Stimulated activated CD8-positive, alpha-beta memory T cell treated with anti-CD3 and anti-CD28 coated beads, Interleukin-4, amount 100 ng/mL, for 24 hours (primary cell): Measurements from ENCODE around the gene MIPOL1.
A peak's percentile ranks its signal among the peaks of the same experiment; 100 is the strongest.

ENCODE experiments used
- DNase-seq: peaks from one replicate; pipeline ENCODE4 v3.0.0-alpha.2; 2020; ENCODE audit warnings: low read depth

Gene MIPOL1

DNA sequence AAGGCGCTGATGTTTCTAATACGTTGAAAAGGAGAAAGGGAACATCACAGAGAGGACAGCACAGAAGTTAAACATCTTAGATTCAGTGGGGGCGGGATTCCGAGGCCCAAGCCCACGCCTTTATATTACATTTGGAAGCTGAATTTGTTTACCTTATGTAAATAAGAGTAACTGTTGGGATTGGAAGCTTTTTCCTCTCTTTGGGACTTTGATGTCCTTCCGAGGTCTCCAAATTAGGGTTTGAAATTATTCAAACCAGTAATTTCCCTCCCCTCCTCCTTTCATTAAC lies 390.9 kb downstream of the MIPOL1 start:
- no peak for DNase-seq

DNA sequence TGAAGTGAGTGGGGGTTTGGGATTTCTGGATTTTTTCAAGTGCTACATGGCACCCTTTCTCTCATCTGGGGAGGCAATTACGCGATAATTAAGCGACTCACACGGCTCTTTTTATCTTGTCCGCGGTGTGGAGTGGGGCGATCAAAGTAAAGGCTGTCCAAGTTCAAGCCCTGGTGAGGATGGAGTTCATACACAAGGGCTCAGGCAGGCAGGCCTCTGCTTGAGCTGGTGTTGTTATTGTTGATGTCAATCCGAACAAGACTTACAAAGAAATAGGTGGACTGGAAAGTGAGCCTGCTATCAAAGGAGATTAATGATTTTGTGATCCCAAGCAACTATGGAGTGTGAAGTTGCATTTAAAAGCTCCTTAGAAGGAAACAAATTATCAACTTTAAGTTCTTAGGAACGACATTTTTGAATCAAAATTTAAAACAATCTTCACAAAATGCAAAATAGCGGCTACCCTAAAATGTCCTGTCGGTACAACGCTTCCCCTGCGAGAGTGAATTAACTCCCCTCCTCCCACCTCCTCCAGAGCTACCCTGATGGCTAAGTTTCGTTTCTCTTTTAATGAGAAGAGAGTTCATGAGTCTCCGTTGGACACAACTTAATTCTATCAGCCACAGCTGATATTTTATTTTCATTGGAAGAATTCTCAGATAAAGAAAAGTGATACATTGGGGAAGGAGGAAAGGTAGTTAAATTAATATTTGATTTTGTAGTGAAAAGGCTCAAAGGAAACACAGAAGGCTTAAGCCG lies 391.4 kb downstream of the MIPOL1 start:
- DNase-seq: no peak

DNA sequence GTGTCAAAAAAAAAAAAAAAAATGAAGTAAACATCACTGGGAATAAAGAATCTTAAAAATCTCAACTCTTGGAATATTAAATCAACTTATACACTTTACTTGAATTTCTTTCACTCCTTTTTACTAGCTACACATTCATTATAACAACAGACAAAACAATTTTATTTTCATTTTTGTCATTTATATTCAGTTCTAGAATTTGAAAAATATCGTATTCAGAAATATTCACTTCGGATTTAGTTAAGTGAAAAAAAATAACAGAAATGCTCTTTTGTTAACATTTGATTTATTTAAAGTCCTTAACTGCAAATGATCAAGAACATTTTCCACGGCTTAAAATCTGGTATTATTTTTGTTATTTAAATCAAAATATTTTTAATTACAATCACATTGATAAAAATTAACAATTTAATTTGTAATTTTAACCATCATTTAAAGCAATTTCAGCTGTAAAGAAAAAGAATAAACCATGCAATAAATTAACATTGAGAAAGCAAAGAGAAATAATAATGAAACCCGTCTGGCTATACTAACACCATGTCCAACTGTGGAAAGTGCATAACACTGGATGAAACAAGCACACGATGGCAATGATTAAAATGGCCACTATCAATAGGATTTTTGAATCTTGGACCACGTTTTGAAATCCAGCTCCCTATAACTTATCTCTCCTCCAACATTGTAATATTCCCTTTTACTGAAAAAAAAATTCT lies 392.1 kb downstream of the MIPOL1 start:
- no peak for DNase-seq

DNA sequence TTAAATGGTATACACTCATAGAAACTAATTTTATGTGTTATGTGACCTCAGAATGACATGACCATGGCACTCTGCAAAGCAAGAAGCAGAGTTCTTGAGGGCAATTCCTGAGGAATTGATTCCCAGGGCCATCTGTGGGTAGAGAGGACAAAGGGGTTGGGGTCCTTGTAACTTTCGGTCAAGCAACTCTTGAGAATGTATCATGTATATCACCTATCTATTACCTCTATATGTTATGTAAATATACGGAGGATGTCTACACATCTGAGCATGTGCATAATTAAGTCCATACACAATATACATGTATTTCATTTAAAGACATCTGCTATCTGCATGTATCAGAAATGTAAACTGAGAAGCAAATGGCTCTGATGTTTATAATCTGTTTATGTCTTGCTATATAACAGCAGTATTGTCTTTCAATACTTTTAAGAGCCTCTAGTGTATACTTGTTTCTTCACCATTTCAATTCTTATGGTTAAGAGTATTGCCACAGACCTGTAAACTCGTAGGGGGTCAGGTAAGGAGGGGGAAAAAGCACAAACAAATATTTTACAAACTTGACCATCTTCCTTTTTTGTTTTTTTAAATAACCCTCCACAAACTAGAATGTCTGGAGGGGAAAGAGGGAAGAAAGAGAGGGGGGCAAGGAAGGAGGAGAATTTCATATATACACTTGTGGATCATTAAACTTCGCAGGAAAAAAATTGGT lies 392.8 kb downstream of the MIPOL1 start:
- DNase-seq: no peak

DNA sequence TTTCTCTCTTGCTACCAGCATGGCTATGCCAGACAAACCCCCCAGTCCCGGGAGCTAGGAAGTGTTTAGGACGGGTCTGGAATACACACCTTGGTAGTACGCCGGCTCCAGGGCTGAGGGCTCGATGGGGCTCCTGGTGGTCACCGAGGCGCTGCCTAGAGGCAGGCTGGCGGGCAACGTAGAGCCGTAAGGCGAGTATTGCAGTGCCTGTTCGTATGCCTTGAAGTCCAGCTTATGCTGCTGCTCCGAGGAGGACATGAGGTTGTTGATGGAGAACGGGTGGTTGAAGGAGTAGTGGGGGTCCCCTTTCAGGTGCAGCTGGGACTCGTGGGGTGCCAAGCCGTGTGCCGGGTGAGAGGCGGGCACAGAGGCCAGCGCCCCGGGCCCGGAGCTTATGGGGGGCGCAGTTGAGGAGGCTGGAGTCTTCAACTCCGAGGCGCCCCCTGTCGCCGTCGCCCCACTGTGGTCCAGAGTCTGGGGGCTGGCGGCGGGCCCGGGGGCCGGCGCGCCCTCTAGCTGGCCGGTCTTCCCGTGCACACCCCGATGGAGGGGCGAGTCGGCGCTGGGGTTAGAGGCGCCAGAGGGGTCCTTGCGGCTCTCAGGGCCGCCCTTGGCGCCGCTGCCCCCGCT lies 393.7 kb downstream of the MIPOL1 start:
- no peak for DNase-seq

DNA sequence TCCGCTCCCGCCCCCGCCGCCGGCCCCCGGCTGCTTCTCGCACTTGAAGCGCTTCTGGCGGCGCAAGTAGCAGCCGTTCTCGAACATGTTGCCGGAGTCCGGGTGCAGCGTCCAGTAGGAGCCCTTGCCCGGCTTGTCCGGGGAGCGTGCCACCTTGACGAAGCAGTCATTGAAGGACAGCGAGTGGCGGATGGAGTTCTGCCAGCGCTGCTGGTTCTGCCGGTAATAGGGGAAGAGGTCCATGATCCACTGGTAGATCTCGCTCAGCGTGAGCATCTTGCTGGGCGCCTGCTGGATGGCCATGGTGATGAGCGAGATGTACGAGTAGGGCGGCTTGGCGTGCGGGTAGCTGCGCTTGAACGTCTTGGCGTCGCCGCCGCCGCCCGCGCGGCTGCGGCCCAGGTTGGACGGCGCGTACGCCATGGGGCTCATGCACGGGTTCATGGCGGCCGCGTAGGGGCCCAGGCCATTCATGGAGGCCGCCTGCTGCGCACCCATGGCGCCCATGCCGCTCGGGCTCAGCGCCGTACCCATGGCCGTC lies 394.3 kb downstream of the MIPOL1 start:
- DNase-seq: no peak

DNA sequence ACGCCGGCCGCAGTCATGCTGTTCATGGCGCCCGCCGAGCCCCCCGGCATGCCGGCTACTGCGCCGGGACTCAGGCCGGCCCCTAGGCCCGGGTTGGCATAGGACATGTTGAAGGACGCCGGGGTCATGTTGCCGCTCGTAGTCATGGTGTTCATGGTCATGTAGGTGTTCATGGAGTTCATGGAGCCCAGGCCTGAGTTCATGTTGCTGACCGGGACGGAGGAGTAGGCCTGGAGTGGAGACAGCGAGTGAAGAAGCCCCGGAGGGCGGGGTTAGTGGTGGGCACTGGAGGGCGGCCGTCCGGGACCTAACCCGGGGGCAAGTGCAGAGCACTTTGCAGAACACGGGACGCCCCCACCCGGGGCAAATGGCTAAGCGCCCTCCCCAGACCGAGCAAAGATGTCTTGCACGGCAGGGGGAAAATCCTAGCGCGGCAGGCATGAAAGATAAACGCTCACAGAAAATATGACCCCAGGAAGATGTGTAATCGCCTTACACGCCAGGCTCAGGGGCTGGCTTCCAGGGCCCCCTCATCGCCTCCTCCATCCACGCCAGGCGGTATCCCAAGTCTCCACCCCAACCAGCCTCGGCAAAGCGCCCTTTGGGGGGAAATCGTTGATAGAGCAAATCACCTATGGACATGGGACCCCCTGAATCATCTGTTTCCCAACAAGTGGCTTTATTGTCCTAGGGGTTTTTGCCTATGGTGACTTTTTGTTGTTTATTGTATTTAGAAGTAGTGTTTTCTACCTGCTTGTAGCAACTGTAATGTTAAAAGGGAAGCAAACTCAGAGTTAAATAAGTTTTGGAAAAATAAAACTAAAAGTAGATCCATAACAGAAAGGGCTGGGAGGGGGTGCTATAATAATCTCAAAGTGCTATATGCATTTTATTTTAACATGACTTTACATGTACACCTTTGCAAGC lies 395.0 kb downstream of the MIPOL1 start:
- no peak for DNase-seq

DNA sequence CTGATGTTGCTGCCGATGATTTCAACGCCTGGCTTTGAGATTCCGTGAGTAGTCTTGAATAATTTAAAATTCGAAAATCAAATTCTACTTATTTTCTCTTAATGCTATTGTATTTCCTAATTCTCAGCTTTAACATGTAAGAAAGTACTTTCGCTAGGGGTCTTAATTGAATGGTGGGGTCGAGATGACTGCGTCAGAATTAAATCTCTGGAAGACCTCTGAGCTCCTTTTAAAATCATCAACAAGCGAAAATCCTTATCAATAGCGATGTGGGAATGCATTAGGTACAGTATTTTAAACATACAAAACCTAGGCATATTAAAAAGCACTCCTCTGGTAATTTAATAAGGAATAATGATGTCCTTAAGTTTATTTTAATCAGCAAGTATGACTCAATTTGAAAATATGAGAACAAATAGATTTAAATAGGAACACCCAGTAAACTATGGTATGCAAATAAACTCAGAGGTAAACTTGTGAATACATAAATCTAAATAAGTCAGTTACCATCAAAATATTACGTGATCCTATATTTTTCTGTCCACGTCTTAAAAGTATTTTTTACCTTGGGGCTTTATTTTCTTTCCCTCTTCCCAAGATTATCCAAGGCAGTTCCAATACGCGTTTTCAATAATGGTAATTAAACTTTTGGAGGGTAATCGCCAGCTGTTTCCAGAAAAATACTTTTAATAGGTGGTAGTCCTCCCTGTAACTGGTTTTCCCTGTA lies 395.9 kb downstream of the MIPOL1 start:
- no peak for DNase-seq

DNA sequence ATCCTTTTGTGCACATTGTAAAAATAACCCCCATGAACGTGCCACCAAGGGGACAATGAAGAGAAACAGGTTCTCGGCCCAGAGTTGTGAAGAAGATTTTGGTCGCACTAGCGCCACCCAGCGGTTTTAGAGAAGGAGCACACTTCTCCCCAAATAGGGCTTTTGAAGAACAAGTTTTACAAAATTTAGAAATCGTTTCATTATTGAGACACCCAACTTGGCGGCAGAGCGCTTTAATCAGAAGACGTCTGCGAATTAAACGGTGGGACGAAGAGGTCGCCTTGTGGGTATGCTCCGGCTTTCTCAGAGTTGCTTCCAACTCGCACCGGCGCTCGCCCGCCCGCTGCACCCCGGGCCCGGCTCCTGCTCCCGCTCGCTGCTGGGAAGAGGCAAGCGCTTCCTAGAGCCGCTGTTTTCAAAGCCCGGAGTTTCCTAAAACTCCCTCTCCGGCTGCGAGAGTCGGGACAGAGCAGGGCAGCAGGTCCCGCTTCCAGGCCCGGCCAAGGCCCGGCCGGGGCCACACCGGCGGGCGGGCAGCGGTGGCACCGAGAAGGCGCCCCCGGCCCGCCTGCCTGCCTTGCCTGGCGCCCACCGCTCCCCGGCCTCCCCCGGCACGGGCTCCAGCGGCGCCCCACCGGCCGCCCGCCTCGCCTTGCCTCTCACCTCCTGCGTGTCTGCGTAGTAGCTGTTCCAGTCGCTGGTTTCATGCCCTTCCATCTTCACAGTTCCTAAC lies 396.7 kb downstream of the MIPOL1 start:
- DNase-seq: no peak

DNA sequence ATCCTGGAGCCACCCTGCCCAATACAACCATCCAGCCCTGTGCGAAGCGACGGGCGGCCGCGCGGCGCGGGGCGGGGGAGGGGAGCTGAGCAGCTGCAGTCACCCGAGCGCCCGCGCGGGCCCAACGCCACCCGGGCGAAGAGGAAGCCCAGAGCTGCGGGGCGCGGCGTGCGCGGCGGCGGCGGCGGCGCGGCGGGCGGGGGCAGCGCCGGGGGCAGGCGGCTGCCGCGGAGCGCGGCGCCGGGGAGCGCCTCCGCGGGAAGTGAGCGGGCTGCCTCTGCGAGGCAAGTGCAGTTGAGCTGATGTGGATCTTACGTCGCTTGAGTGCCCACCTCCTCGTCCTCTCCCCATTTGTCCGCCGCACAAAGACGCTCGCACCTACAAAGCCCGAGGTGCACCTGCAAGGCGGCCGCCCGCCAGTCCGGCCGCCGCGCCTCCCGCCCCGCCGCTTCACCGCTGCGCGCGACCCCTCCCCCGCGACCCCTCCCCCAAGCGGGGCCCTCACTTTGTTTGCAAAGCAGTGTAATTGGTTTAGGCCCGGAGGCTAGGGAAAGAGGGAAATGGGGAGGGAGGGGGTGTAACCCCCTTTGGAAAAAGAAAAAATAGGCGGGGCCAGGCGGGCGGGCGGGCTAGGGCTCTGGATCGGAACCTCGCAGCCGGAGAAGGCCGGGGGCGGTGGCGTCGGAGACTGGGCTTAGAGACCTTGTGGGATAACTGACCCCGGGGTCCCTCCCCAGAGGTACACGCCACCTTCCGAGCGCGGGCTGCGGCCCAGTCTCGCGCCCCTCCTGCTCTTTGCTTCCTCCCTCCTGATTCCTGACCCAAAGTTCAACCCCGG lies 397.5 kb downstream of the MIPOL1 start, which contains the start of the genes FOXA1 and TTC6:
TSS of gene FOXA1 (minus strand) at position 279 of the 838 bp plus-strand sequence. CDS start at position 2, 277 bp downstream.
TSS of gene TTC6 (plus strand) at position 659 of the 838 bp plus-strand sequence. CDS start 26,436 bp downstream, outside the sequence.
- no peak for DNase-seq

DNA sequence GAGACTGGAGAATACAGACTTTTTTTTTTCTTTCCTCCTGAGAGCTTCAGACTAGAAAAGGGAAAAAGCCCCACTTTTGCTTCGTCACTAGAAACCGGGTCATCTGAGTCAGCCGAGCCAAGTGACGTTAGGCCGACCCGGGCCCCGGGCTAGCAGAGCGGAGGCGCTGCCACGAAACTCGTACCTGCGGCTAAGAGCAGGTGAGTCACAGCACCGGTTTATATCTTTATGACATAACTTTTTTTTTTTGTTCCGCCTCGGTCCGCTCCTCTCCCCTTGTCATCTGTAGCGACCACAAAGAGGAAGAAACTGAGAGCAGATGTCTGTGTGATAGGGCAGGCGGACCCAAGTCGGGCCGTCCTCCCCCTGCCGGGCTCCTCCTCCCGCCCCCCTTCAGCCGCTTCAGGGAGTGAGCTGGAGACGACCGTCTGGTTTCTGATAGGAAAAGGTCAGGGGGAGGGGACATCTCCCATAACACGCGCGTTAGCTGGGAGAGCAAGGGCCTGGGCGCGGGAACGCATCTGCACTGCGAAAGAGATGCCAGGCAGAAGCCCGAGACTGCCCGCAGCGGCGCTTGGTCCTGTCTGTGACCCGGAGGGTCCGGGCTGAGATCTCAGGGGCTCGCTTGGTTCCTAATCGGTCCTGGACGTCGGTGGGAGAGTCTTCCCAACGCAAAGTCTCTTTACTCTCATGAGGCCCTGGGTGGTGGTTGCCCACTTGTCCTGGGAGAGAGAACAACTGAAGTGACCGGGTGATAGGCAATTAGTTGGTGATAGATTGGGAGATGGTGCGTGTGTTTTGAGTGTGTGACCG lies 398.3 kb downstream of the MIPOL1 start:
- DNase-seq: peak; percentile 56

DNA sequence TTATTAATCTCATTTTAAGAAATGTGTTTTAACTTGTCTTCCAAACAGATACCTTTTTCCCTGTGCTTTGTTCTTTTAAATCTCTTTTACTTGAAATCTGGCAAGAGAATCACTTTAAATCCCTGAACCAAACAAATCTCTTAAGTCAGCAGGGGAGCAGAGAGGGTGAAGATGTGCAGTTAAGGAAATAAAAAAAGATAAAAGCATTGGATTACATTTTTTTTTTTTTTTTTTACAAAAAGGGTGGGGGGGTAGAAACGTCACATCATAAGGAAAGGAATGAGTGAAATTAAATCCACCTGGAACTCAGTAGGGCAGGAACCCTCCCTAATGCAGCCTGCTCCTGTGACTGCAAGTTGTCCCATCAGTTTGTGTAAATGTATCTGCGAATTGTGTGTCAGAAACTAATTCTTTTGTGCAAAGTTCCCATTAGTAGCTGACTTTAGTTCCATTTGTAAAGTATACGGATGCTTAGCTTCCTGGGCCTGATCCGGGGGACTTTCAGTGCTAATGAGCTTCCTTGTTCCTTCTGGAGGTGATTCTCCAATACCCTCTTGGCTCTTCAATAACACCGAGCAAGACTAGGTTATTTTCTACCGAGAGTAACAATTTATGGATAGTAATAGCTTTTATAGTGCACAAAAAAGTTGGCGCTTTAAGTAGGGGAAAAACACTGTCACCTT lies 399.2 kb downstream of the MIPOL1 start:
- DNase-seq: no peak

DNA sequence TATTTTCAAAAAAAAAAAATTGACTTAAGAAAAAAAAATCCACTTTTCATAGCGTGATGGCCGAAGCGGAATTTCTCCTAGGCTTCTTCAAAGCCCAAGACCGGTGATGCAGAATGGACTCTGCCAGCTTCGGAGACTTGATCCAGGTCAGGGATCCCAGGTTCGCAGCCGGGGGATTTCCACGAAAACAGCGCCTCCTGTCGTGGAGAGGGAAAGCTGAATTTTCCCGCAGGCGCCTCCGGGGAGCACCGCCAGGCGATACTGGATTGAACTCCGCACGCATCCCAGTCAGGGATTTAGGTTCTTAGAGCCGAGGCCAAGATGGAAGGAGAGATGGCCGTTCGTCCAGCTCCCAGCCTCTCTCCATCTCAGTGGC lies 399.8 kb downstream of the MIPOL1 start:
- DNase-seq: no peak

DNA sequence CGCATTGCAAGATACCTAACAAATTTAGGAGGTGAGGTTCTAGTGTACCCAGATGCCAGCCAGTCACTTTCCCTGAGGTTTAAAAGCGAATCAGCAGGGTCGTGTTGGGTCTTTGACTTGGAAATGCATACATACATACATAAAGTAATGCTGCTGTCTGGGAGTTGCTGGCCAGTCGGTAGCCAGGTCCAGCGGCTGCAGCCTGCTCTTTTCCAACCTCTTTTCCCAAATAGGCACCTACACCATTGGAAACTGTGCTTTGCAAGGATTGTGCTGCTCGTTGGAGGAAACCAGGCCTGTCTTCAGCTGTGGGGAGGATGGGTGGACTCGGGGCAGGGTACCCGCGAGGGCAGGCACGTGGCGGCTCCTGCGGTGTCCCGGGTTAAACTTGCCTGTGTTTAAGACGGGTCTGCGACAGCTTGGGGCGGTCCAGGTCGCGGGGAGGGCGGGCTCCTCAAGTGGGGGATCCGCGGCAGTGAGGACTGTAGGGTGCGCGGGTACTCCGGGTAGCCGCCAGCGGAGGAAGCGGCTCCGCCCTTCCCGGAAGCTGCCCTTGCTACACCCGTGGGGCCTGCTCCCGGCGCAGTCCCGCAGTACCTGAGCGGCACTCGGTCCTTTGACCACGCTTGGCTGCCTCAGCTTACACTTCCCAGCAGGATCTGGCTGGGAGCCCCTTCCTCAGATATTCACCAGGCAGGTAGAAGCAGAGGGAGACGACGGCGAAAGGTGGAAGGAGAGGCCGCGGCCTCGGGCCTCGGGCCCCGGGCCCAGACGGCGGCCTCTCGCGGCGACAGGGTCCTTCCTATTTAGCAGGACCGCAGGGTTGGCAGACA lies 400.4 kb downstream of the MIPOL1 start:
- DNase-seq: no peak

DNA sequence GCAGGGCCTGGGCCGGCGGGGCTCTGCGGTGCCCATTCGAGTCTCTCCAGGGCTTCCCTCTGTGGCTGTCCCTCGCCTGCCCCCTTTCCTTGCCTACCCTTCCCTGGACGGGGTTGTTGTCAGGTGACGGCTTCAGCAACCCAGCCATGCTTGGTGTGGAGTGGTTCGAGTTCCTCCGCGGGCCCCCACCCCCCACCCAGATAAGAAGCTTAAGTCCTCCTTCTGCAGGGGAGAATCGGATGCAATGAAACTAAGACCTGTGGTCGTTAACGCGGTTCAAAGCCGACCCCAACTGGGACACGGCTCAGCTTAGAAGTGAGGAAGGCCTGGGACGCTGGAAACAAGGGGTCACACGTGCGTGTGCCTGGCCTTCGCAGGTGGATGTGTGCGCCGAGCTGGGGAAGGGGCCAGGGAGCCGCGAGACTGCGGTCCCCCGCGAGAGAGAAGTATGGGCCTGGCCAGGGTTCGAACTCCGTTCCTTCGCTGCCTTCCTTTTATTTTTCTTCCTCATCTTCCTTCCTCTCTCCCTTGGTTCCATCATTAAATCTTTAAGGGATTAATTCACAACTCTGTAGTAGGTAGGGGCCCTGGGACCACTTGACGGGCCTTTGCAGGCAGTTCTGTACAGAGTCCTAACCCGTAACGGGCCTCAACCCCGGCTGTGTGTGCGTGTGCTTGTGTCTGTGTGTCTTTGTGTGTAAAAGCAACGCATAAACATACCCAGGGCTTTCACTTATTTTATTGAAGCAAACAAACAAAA lies 401.2 kb downstream of the MIPOL1 start:
- DNase-seq: no peak
